ENCODE data around the gene TSPYL2.

TSPYL2 gene

GRCh38 chrX:53087388-53087831, 5.2 kb downstream of the TSPYL2 start:
- TF ChIP-seq TCF12 (IDR thresholded peaks at IDR 0.05; ENCODE audit: low read depth): no peak
- TF ChIP-seq TAF1 (IDR thresholded peaks at IDR 0.05; ENCODE audit: low read depth): no peak
- TF ChIP-seq EGR1 (IDR thresholded peaks at IDR 0.05): no peak
- no peak for TF ChIP-seq NFIC (IDR thresholded peaks at IDR 0.05)
- TF ChIP-seq REST (IDR thresholded peaks at IDR 0.05; ENCODE audit: low read depth): no peak
- no peak for TF ChIP-seq CREB1 (IDR thresholded peaks at IDR 0.05; ENCODE audit: low read depth)
- TF ChIP-seq USF1 (IDR thresholded peaks at IDR 0.05): no peak
- TF ChIP-seq TEAD4 (IDR thresholded peaks at IDR 0.05): no peak
- no peak for TF ChIP-seq RAD21 (IDR thresholded peaks at IDR 0.05; ENCODE audit: low read depth)
- TF ChIP-seq FOXM1 (IDR thresholded peaks at IDR 0.05; ENCODE audit: borderline replicate concordance, low read depth): no peak

- no peak for TF ChIP-seq REST (IDR thresholded peaks at IDR 0.05; ENCODE audit: low read depth)
- TF ChIP-seq TAF1 (IDR thresholded peaks at IDR 0.05; ENCODE audit: low read depth): no peak
- no peak for TF ChIP-seq TEAD4 (IDR thresholded peaks at IDR 0.05)
- no peak for TF ChIP-seq FOXM1 (IDR thresholded peaks at IDR 0.05; ENCODE audit: borderline replicate concordance, low read depth)
- TF ChIP-seq CREB1 (IDR thresholded peaks at IDR 0.05; ENCODE audit: low read depth): no peak
- TF ChIP-seq EGR1 (IDR thresholded peaks at IDR 0.05): no peak
- no peak for TF ChIP-seq RAD21 (IDR thresholded peaks at IDR 0.05; ENCODE audit: low read depth)
- no peak for TF ChIP-seq YY1 (IDR thresholded peaks at IDR 0.05; ENCODE audit: low read depth)
- TF ChIP-seq EP300 (IDR thresholded peaks at IDR 0.05; ENCODE audit: borderline replicate concordance): no peak
- TF ChIP-seq ZBTB7A (IDR thresholded peaks at IDR 0.05; ENCODE audit: low read depth): no peak
- no peak for TF ChIP-seq CEBPB (IDR thresholded peaks at IDR 0.05)
- no peak for TF ChIP-seq USF1 (IDR thresholded peaks at IDR 0.05)
- no peak for TF ChIP-seq TCF12 (IDR thresholded peaks at IDR 0.05; ENCODE audit: low read depth)
- TF ChIP-seq NFIC (IDR thresholded peaks at IDR 0.05): no peak
- TF ChIP-seq MAX (IDR thresholded peaks at IDR 0.05): no peak
These were observed 6.2 kb downstream of the TSPYL2 start for GRCh38 chrX:53088136-53088974.

- peak; percentile 40 for TF ChIP-seq RAD21 (IDR thresholded peaks at IDR 0.05; ENCODE audit: low read depth)
- no peak for TF ChIP-seq CREB1 (IDR thresholded peaks at IDR 0.05; ENCODE audit: low read depth)
- no peak for TF ChIP-seq TAF1 (IDR thresholded peaks at IDR 0.05; ENCODE audit: low read depth)
- no peak for TF ChIP-seq FOXM1 (IDR thresholded peaks at IDR 0.05; ENCODE audit: borderline replicate concordance, low read depth)
- no peak for TF ChIP-seq CEBPB (IDR thresholded peaks at IDR 0.05)
- no peak for TF ChIP-seq TEAD4 (IDR thresholded peaks at IDR 0.05)
- TF ChIP-seq ZBTB7A (IDR thresholded peaks at IDR 0.05; ENCODE audit: low read depth): no peak
- TF ChIP-seq EP300 (IDR thresholded peaks at IDR 0.05; ENCODE audit: borderline replicate concordance): no peak
These were observed 7.2 kb downstream of the TSPYL2 start for GRCh38 chrX:53089224-53089842.

GRCh38 chrX:53089925-53090324, 7.8 kb downstream of the TSPYL2 start:
- TF ChIP-seq MAX (IDR thresholded peaks at IDR 0.05) (no peak), REST (IDR thresholded peaks at IDR 0.05; ENCODE audit: low read depth) (no peak), EP300 (IDR thresholded peaks at IDR 0.05; ENCODE audit: borderline replicate concordance) (no peak), CEBPB (IDR thresholded peaks at IDR 0.05) (no peak), ZBTB7A (IDR thresholded peaks at IDR 0.05; ENCODE audit: low read depth) (no peak), CREB1 (IDR thresholded peaks at IDR 0.05; ENCODE audit: low read depth) (no peak), TAF1 (IDR thresholded peaks at IDR 0.05; ENCODE audit: low read depth) (no peak), USF1 (IDR thresholded peaks at IDR 0.05) (no peak), TEAD4 (IDR thresholded peaks at IDR 0.05) (no peak), TCF12 (IDR thresholded peaks at IDR 0.05; ENCODE audit: low read depth) (no peak), NFIC (IDR thresholded peaks at IDR 0.05) (no peak), RAD21 (IDR thresholded peaks at IDR 0.05; ENCODE audit: low read depth) (no peak), YY1 (IDR thresholded peaks at IDR 0.05; ENCODE audit: low read depth) (no peak), EGR1 (IDR thresholded peaks at IDR 0.05) (no peak), FOXM1 (IDR thresholded peaks at IDR 0.05; ENCODE audit: borderline replicate concordance, low read depth) (no peak)

Data from Ishikawa (cell line).